CD4-positive, alpha-beta T cell treated with Interleukin-6 for 4 hours (primary cell): Measurements from ENCODE around the gene TTC7B.

Experiments
- DNase-seq: peaks from one replicate; pipeline ENCODE4 v3.0.0-alpha.2; 2020; ENCODE audit warnings: mixed read lengths

The TTC7B gene

GRCh38 chr14:90553298-90553920 lies 262.8 kb downstream of the TTC7B start:
- no peak for DNase-seq

- DNase-seq, result no peak
Observed at GRCh38 chr14:90552465-90553297, 263.5 kb downstream of the TTC7B start.

- DNase-seq, result no peak
Observed at GRCh38 chr14:90551733-90552464, 264.3 kb downstream of the TTC7B start.

- DNase-seq, result no peak
Observed at GRCh38 chr14:90551070-90551704, 265.0 kb downstream of the TTC7B start.

DNA sequence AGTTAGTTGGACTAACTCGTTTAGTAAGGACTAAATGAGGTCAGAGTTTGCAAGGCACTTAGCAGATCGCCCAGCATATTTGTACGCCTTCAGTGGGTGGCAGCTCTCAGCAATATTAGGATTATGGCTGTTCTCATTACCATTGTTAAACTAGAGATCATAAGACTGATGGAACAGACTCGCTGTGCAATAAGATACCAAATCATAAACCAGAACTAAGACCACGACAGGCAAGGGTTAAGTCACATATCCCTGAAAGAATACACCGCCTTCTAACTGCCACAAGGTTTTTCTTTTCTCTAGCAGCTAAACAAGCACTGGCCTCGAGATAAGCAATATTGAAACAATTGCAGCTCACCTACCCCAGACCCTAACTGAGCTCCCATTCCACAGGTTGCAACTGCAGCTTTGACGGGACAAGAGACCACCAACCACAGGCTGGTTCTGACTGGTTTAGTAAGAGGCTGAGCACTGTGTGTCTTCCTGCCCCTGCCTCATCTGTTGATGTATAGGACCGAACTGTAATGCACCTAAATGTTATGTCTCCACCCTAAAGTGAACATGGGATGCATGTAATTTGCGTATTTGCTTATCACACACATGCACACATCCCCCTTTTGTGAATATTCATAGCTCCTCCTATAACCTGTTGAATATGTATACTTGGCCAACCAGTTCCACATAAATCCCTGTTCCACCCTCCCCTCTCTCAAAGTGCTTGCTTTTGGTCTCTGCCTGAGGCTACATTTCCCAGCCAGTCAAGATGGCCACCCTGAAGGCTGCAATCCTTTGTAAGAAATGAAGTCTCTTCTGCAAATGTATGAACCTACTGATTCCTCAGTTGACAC lies 266.2 kb downstream of the TTC7B start:
- no peak for DNase-seq

DNA sequence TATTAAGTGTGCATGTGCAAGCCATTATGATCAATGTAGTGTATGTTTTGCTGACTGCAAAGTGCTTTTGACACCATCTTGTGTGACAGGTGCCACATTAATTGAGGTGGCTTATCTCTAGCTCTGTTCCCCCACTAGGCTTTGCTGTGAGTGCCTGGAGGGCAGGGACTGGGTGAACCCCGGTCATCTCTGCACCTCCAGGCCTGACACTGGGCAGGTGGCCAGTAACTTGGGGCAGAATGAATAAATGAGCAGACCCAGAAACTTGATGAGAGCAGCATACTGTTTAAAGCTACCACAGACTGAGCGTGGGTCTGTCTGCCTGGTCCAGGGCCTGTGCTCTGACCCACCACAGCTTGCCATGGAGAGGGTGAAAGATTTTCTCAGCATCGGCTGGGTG lies 267.8 kb downstream of the TTC7B start:
- DNase-seq, result no peak

DNA sequence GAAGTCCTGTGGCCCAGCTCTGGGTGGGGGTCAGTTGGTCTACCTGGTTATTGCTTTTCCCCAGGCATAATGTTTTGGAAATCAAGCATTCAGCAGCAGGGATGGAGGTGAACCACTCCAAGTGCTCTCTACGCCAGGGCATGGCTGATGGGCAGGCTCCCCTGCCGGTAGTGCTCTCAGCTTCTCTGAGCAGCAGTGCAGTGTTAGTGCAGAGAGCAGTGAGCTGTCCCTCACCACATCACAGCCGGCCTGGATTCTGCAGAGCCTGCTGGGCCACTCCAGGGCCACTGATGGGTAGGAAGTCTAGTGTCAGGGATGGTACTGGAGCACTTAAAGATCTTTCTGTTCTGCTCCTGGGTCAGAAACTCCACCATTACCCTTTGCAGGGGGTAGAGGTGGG lies 268.3 kb downstream of the TTC7B start:
- no peak for DNase-seq

DNA sequence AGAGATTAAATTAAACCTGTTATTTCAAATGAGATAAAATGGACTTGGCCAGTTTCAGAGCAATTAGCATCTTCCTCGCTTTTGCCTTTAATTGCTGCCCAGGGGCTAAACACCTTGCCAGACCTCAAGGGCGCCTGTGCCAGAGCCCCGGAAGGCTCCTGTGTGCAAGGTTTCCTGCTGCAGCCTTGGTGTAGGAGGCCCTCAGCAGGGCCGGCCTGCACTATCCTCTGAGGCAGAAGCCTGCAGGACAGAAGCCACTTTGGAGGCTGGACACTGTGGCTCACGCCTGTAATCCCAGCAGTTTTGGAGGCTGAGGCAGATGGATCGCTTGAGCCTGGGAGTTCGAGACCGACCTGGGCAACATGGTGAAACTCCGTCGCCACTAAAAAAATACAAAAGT lies 269.0 kb downstream of the TTC7B start:
- no peak for DNase-seq

DNA sequence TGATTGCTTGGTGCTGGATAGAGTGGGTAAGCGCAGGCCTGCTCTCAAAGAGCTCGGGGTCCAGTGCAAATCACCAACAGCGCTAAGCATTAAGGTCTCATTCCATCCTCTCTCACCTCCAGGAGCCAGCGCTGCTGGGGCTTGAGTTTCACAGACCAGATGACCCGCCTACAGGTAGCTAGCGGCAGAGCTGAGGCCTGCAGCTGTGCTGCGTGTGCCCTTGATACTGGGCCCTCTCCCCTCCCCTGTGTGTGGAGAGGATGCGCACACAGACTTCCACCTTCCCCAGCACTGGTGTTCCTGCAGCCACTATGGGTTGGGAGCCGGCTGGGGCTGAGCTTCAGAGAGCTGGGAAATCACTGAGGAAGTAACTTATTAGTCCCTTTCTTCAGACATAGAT lies 269.5 kb downstream of the TTC7B start:
- no peak for DNase-seq

- DNase-seq, result no peak
Observed at GRCh38 chr14:90545966-90546751, 270.1 kb downstream of the TTC7B start.

DNA sequence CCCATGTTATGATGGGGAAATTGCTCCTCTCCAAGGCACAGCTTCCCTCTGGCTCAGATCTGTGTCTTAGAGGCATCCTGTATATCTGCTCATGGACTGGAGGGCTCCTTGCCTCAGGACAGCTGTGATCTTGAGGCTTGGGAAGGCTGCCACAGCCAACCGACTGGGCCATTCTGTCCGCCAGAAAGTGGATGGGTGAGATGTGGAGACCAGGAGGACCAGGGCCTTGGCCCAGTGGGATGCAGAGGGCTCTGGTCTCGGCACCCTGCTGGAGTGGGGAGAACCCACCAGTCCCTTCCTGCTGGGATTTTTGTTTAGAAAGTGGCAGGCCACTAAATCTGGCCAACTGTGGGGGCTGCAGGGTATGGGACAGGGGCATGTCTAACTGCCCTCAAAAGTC lies 270.8 kb downstream of the TTC7B start:
- no peak for DNase-seq

- no peak for DNase-seq
Observed at GRCh38 chr14:90544971-90545370, 271.3 kb downstream of the TTC7B start.

DNA sequence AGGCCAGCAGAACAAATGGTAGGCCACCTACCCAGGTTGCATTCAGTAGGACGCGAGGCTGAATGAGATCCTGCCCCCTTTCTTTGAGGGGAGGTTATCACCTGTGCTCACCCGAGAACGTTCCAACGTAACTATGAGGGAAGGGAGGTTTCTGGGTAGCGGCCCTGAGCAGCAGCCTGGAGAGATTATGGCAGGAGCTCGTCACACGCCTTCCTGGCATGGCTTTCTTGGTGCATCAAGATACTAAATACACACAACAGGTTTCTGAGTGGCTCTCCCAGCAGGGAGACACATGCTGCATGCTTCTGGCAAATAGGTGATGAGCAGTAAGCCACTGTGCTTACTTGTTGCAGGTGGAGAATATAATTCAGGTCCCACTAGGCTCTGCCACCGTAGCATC lies 271.7 kb downstream of the TTC7B start:
- DNase-seq, result no peak

DNA sequence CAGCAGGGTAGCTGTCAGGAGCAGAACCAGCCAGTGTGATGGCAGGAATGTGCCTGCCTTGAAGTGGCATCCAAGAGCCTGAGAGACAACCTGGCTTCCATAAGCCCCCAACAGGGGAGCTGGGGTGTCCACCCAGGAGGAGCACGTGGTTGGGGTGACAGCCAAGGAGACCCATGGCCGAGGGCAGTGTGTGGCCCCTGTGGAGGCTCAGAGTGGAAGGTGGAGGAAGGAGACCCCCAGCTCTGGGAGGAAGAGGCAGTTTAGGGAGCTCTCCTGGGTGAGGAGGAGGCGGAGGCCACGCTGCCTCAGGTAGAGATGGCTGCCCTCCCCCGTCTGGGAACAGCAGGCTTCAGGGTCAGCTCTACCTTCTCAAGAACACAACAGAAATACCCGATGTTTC lies 272.4 kb downstream of the TTC7B start:
- no peak for DNase-seq

DNA sequence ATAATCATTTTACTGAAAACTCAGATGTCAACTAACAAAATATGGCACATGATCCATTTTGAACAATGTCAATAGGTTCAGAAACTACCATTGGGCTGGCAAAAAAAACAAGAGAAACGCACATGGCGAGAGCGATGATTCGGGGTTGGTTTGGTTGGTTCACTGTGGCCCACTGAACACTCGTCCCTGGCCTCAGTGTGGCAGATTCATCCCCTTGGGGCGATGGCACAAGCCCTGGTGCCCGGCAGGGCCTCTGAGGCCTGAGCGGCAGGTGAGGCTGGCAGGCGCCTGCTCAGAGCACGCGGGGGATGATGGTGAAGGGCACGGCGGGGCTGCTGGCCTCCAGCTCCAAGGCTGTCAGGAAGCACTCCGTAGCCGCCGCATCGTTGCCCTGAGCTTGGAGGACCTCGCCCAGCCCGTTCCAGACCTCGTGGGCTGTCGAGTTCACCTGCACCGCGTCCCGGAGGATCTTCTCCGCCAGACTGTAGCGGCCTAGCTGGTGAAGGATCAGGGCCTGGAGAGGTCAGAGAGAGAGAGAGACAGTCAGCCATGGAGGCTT lies 275.1 kb downstream of the TTC7B start:
- DNase-seq, result no peak

DNA sequence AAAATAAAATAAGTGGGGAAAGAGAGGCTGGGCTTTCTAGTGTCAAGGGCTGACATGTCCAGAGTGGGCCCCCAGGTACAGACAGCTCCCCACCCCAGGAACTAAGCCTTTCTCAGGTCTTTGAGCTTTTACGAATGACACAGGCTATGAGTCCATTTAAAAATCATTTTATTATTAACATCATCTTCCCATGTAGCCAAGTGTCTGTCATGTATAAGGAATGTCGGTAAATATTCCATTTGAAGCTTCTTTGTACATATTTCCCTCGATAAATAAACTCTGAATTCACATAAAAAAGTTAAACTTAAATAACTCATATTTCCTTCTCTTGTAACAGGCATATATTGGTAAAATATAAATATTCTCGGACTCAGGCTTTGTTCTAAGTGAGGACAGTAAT lies 275.8 kb downstream of the TTC7B start:
- DNase-seq, result no peak

- no peak for DNase-seq
Observed at GRCh38 chr14:90539996-90540395, 276.2 kb downstream of the TTC7B start.

GRCh38 chr14:90539496-90539775 lies 276.8 kb downstream of the TTC7B start:
- no peak for DNase-seq

GRCh38 chr14:90538716-90539495 lies 277.3 kb downstream of the TTC7B start:
- DNase-seq, result no peak

GRCh38 chr14:90538095-90538494 lies 278.1 kb downstream of the TTC7B start:
- DNase-seq, result no peak
